B cell (primary cell): ENCODE results near the gene TMEM236. TPM values are rescaled to one million over a fixed set of nuclear protein-coding genes. Genes with fewer than 3 reads are reported as not detected.

ENCODE experiments used
- ATAC-seq: fragments of 200-7000 bp; cut with Tn5 transposase; one replicate; pipeline ENCODE4 v1.10.0; 2021; ENCODE audit warnings: low read depth, mild to moderate bottlenecking, moderate number of reproducible peaks, moderate library complexity
- CTCF ChIA-PET: fragments of 350-600 bp; sonication (Branson Sonifier 250); formaldehyde crosslinking; loops from one replicate; lab custom pipeline; 2021; ENCODE audit warnings: antibody characterized with exemption, inconsistent platforms; lab: Charles Lee
- POLR2A ChIA-PET: fragments of 350-600 bp; sonication (Branson Sonifier 250); formaldehyde crosslinking; loops from one replicate; lab custom pipeline; 2021; ENCODE audit warnings: antibody characterized with exemption; lab: Charles Lee
- DNase-seq: peaks from one replicate; pipeline ENCODE4 v3.0.0; 2013
- H2AFZ ChIP-seq: 2 replicates; pipeline ENCODE4 v1.6.1; 2012; ENCODE audit warnings: mild to moderate bottlenecking, low read depth, low read length; ENCODE audit not compliant: insufficient read depth, poor library complexity, severe bottlenecking
- H3K27ac ChIP-seq, 2 donors: 1 replicate in 1 of 2; 2 replicates in 1 of 2; pipeline ENCODE4 v1.5.1; 2012 to 2013; ENCODE audit warnings: low read length in 2 of 2, mild to moderate bottlenecking in 2 of 2, moderate library complexity in 1 of 2
- H3K27me3 ChIP-seq, 4 experiments: fragments of 200-600 bp in 1 of 4; sonication (generic) in 1 of 4; replicated peaks in 1 of 4; 1 replicate in 2 of 4; 2 replicates in 2 of 4; pipeline versions ENCODE4 v1.6.1 to v1.7.0; 2013 to 2016; ENCODE audit warnings: low read length in 3 of 4, mild to moderate bottlenecking in 2 of 4, mixed read lengths in 1 of 4, moderate library complexity in 1 of 4; ENCODE audit not compliant: insufficient read depth in 4 of 4, control insufficient read depth in 3 of 4; ENCODE audit errors: control extremely low read depth in 1 of 4
- H3K36me3 ChIP-seq, 2 experiments: replicated peaks in 1 of 2; 1 replicate in 1 of 2; 2 replicates in 1 of 2; pipeline versions ENCODE4 v1.6.1 to v1.7.1; 2013; ENCODE audit warnings: low read length in 1 of 2; ENCODE audit not compliant: insufficient read depth in 2 of 2, control insufficient read depth in 1 of 2; ENCODE audit errors: control extremely low read depth in 1 of 2, extremely low read depth in 1 of 2
- H3K4me1 ChIP-seq, 2 donors: fragments of 200-600 bp in 1 of 2; sonication (generic) in 1 of 2; 1 replicate in 1 of 2; 2 replicates in 1 of 2; pipeline versions ENCODE4 v1.5.1 to v1.6.1; 2013 to 2017; ENCODE audit warnings: low read length in 2 of 2; ENCODE audit not compliant: control insufficient read depth in 2 of 2, insufficient read depth in 2 of 2
- H3K4me2 ChIP-seq: replicated peaks from 2 replicates; pipeline ENCODE3; 2012; ENCODE audit warnings: mild to moderate bottlenecking, low read depth, low read length; ENCODE audit not compliant: poor library complexity, severe bottlenecking
- H3K4me3 ChIP-seq, 5 experiments: fragments of 200-600 bp in 1 of 5; sonication (generic) in 1 of 5; 1 replicate in 3 of 5; 2 replicates in 2 of 5; pipeline versions ENCODE4 v1.5.1 to v1.7.0; 2011 to 2016; ENCODE audit warnings: low read length in 4 of 5, mild to moderate bottlenecking in 4 of 5, low read depth in 2 of 5, control low read depth in 1 of 5, moderate library complexity in 1 of 5; ENCODE audit not compliant: insufficient read depth in 1 of 5; ENCODE audit errors: control extremely low read depth in 1 of 5, extremely low read depth in 1 of 5
- H3K79me2 ChIP-seq: fragments of 200-600 bp; sonication (generic); one replicate; pipeline ENCODE4 v1.6.0; 2016; ENCODE audit warnings: low read length; ENCODE audit not compliant: control insufficient read depth, insufficient read depth
- H3K9ac ChIP-seq: fragments of 200-600 bp; sonication (generic); 2 replicates; pipeline ENCODE4 v1.6.1; 2017; ENCODE audit warnings: mild to moderate bottlenecking, low read length, moderate library complexity
- H3K9me3 ChIP-seq, 3 donors: one replicate each; pipeline versions ENCODE4 v1.6.1 to v1.7.1; 2013; ENCODE audit warnings: low read length in 2 of 3; ENCODE audit not compliant: control insufficient read depth in 2 of 3, insufficient read depth in 1 of 3; ENCODE audit errors: control extremely low read depth in 1 of 3
- H4K20me1 ChIP-seq: 2 replicates; pipeline ENCODE4 v1.6.0; 2012; ENCODE audit warnings: mild to moderate bottlenecking, low read length; ENCODE audit not compliant: insufficient read depth, control insufficient read depth, poor library complexity, severe bottlenecking
- H3K27ac Mint-ChIP-seq: one replicate; pipeline ENCODE4 v1.8.0; 2021; ENCODE audit warnings: mixed read lengths
- H3K27me3 Mint-ChIP-seq: one replicate; pipeline ENCODE4 v1.8.0; 2021; ENCODE audit warnings: mixed read lengths
- H3K4me1 Mint-ChIP-seq: one replicate; pipeline ENCODE4 v1.8.0; 2021; ENCODE audit warnings: mixed read lengths
- H3K4me3 Mint-ChIP-seq: one replicate; pipeline ENCODE4 v1.8.0; 2021; ENCODE audit warnings: mixed read lengths
- H3K9me3 Mint-ChIP-seq: one replicate; pipeline ENCODE4 v1.8.0; 2022; ENCODE audit warnings: mixed read lengths; ENCODE audit not compliant: insufficient read depth
- EZH2 ChIP-seq: IDR thresholded peaks from 2 replicates; pipeline ENCODE4 v1.6.1; 2012; ENCODE audit warnings: borderline replicate concordance, low read depth, mild to moderate bottlenecking, moderate library complexity, low read length; ENCODE audit not compliant: insufficient read depth, poor library complexity, severe bottlenecking
- WGBS: methylation state at CpG from one replicate; pipeline ENCODE4 v1.1.5; 2013; ENCODE audit warnings: missing lambda C conversion rate; ENCODE audit not compliant: insufficient coverage; 5-methylcytosine and 5-hydroxymethylcytosine counted together
- intact Hi-C: fragments of 100-400 bp; cut with micrococcal nuclease; formaldehyde crosslinking; loops from one replicate; pipeline ENCODE4 v1.10.0; 2022
- polyA plus RNA-seq: library from polyadenylated mRNA; depleted of rRNA; stranded (reverse); fragments of >200 nt; gene quantifications from 2 replicates; pipeline ENCODE4 v1.2.3, GENCODE V29; 2012
- total RNA-seq, 2 donors: library from RNA; stranded (reverse); fragments of 120-200 nt in 1 of 2; gene quantifications; 1 replicate in 1 of 2; 2 replicates in 1 of 2; pipeline versions ENCODE4 v1.2.3 to v1.2.4, GENCODE V29; 2013 to 2022
- TF ChIP-seq, protein P1 (sequence below): fragments of 200-600 bp; IDR thresholded peaks from one replicate; pipeline ENCODE4 v1.8.0; 2022; ENCODE audit warnings: antibody characterized with exemption, mild to moderate bottlenecking

The TMEM236 gene
- total and polyA plus RNA-seq, 2 donors (not counting 1 experiment from before 2014, with no cell fraction given) = 0.09 to 0.27 TPM

GRCh38 chr10:17768496-17768895 lies 16.5 kb downstream of the TMEM236 start:
- Histone ChIP-seq H2AFZ (no peak overlapping the region), H3K4me3 (no peak overlapping the region), H3K36me3 (no peaks in the 10 kb centered on the region), H4K20me1 (no peaks in the 10 kb centered on the region), H3K9ac (no peak overlapping the region), H3K4me1 (no peaks in the 10 kb centered on the region), H3K27me3 (no peaks in the 10 kb centered on the region), H3K4me2 (no peak overlapping the region), H3K9me3 (peaks cover 0 to 3% (median 0%) of the 10 kb centered on the region in 3 donors), H3K79me2 (no peaks in the 10 kb centered on the region), H3K27ac (no peak overlapping the region)
- Mint-ChIP-seq H3K4me3 (no peak overlapping the region), H3K4me1 (no peaks in the 10 kb centered on the region), H3K9me3 (peaks cover 8% of the 10 kb centered on the region), H3K27me3 (peaks cover 12% of the 10 kb centered on the region), H3K27ac (no peak overlapping the region)
- intact Hi-C loops = no loop called here
- CTCF ChIA-PET = no interaction called here
- no peak for TF ChIP-seq EZH2
- TF ChIP-seq, protein P1, sequence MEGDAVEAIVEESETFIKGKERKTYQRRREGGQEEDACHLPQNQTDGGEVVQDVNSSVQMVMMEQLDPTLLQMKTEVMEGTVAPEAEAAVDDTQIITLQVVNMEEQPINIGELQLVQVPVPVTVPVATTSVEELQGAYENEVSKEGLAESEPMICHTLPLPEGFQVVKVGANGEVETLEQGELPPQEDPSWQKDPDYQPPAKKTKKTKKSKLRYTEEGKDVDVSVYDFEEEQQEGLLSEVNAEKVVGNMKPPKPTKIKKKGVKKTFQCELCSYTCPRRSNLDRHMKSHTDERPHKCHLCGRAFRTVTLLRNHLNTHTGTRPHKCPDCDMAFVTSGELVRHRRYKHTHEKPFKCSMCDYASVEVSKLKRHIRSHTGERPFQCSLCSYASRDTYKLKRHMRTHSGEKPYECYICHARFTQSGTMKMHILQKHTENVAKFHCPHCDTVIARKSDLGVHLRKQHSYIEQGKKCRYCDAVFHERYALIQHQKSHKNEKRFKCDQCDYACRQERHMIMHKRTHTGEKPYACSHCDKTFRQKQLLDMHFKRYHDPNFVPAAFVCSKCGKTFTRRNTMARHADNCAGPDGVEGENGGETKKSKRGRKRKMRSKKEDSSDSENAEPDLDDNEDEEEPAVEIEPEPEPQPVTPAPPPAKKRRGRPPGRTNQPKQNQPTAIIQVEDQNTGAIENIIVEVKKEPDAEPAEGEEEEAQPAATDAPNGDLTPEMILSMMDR = no peak
- no CpG with 5 or more reads among the region's 5 CpGs for WGBS
- POLR2A ChIA-PET = no interaction called here
- no peak for DNase-seq
- ATAC-seq = no peak

DNA sequence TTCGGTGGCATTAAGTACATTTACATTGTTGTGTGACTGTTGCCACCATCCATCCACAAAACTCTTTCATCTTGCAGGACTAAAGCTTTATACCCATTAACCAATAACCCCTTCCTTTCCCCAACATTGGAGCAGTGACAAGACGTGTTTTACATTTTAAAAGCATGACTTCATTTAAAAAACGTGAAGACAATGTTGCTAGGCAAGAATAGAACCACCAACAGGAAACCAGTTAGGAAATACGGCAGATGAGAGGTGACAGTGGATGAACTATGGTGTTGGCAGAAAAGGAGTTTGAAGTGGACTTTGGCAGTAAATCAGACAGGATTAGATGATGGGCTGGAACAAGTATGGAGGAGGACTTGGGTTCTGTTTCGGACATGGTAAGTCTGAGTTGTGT lies 17.0 kb downstream of the TMEM236 start:
- H2AFZ ChIP-seq = no peak overlapping the region
- H3K36me3 ChIP-seq = no peaks in the 10 kb centered on the region
- no peaks in the 10 kb centered on the region for H3K79me2 ChIP-seq
- WGBS = 54% methylated on average over 2 of the region's 5 CpGs
- no peak overlapping the region for H3K4me3 Mint-ChIP-seq
- TF ChIP-seq, protein P1 = no peak
- no peak for TF ChIP-seq EZH2
- H3K4me1 ChIP-seq = no peaks in the 10 kb centered on the region
- no peak overlapping the region for H3K27ac ChIP-seq
- CTCF ChIA-PET = no interaction called here
- H3K9ac ChIP-seq = no peak overlapping the region
- no peak overlapping the region for H3K27ac Mint-ChIP-seq
- H4K20me1 ChIP-seq = no peaks in the 10 kb centered on the region
- H3K27me3 ChIP-seq = no peaks in the 10 kb centered on the region
- DNase-seq (no peak), ATAC-seq (no peak)
- intact Hi-C loops = no loop called here
- peaks cover 8% of the 10 kb centered on the region for H3K9me3 Mint-ChIP-seq
- H3K4me1 Mint-ChIP-seq = no peaks in the 10 kb centered on the region
- peaks cover 0 to 3% (median 0%) of the 10 kb centered on the region in 3 donors for H3K9me3 ChIP-seq
- no peak overlapping the region for H3K4me3 ChIP-seq
- no peak overlapping the region for H3K4me2 ChIP-seq
- POLR2A ChIA-PET = no interaction called here
- peaks cover 12% of the 10 kb centered on the region for H3K27me3 Mint-ChIP-seq
